HT1080 (cell line): ENCODE data around the gene SIGLEC1. TPM values are rescaled to one million over a fixed set of nuclear protein-coding genes. Genes with fewer than 3 reads are reported as not detected.

ENCODE experiments used
- DNase-seq: peaks from one replicate; pipeline ENCODE4 v3.0.0-alpha.2; 2015; ENCODE audit warnings: low read depth
- total RNA-seq: library from RNA; depleted of rRNA; stranded (reverse); fragments of >200 nt; shearing (Covaris generic); gene quantifications from 2 replicates; pipeline ENCODE4 v1.2.3, GENCODE V29; 2014

SIGLEC1 gene
- total RNA-seq, 1 experiment from 2014 or later = not detected

DNA sequence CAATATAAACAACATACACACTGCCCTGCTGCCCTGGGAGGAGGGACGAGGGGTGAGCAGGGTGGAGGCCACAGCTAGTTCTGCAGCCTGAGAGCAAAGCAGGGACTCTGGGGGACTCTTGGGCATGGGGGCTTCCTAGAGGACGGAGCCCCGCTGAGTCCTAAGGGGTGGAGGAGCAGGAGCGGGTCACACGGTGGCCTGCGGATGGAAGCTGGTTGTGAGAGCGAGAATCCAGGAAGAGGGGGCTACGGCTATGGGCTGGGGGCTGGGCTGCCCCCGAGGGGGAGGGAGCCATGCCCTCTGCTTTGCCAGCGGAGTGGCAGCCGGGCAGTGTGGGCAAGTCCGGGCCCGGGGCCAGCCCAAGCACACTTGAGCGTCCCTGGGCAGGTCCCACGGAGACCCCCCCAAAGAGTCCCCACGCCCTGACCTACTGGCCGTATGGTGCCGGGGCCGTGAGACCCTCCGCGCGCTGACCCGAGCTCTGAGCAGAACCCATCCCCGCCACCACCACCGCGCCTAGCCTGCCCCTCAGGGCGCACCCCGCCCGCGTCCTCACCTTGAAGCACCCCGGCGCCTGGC lies 31.0 kb downstream of the SIGLEC1 start:
- DNase-seq = no peak

DNA sequence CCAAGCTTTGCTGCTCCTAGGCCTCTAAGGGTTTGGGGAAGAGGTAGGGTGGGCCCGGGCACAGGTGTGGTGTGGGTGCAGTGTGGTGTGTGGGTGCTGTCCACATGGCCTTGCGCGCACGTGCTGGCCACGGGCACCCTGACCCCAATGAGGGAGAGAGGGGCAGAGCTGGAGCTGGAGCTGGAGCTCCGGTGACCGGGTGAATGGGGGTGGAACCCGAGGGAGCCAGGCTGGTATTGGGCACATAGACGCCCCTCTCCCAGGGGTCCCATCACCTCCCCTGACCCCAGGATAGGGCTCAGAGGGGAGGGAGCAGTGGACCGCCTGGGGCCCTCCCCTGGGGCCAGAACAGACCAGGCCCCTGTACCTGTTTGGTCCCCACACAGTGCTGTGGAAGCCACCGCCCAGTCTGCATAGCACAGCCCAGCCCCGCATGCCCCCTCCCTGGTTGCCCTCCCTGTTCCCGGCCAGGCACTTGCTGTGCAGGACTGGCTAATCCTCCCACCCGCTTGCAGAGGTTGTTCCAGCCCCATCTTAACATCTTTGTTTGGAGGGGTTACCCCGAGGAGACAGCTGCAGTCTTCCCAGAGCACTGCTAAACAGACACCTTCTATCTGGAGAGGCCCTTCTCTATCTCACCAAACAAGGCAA lies 31.6 kb downstream of the SIGLEC1 start:
- no peak for DNase-seq

DNA sequence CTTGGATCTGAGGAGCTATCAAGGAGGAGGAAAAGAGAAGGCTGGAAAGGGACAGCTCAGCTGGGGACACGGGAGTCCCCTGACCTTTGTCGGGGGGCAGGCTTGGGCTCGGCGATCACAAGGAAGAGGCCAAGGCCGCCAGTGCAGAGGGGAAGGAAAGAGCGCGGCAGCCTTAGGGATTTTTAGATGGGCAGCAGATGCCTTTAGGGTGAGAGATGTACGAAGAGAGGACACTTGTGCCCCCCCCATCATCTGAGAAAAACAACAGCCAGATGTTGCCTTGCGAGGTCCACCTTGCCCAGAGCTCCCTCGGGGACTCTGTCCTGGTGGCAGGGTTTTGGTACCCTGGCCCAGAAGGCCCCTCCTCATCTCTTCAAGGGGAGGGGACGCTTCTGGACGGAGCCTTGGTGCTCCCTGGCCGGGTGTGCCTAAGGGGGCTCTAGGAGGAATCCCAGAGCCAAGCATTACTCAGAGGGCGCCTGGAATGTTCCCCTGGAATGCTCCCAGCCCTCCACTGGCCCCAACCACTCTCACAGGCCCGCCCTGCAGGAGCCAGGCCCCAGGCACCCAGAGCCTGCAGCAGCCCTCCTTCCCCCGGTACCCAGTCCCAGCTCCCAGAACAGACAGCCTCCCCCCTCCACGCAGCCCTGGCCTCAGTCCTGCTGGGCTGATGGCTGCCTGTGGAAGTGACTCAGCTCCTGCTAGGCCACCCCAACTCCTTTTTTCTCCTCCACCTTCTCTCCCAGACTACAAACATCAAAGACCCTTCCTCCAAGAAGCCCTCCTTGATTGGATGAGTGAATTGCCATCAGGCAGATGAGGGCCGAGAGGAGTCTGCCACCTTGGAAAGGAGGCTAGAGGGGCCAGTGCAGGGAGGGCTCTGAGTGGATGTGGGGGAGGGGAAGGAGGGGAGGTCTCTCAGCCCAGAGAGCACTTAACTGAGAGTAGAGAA lies 32.4 kb downstream of the SIGLEC1 start:
- DNase-seq = peak; percentile 50

- DNase-seq = no peak
Measured at GRCh38 chr20:3678856-3679720, 33.3 kb downstream of the SIGLEC1 start.

DNA sequence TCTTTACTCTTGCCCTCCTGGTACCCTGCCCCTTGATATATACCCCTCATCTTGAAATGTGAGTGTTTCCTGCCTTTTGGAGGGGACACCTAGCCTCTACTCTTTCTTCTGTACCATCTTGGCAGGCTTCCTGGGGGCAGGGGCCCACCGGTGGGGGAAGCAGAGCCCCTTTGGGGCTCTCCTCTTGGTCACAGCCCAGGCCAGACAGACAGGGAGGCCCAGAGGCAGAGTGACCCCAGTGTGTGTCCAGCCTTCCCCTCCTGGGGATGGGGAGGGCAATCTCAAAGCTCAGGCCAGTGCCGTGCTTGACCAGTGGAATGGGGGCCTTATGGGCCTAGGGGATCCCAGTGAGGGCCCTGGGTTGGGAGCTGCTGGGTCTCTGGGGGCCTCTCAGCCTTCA lies 34.2 kb downstream of the SIGLEC1 start:
- no peak for DNase-seq

- no peak for DNase-seq
Measured at GRCh38 chr20:3677733-3678132, 34.7 kb downstream of the SIGLEC1 start.

DNA sequence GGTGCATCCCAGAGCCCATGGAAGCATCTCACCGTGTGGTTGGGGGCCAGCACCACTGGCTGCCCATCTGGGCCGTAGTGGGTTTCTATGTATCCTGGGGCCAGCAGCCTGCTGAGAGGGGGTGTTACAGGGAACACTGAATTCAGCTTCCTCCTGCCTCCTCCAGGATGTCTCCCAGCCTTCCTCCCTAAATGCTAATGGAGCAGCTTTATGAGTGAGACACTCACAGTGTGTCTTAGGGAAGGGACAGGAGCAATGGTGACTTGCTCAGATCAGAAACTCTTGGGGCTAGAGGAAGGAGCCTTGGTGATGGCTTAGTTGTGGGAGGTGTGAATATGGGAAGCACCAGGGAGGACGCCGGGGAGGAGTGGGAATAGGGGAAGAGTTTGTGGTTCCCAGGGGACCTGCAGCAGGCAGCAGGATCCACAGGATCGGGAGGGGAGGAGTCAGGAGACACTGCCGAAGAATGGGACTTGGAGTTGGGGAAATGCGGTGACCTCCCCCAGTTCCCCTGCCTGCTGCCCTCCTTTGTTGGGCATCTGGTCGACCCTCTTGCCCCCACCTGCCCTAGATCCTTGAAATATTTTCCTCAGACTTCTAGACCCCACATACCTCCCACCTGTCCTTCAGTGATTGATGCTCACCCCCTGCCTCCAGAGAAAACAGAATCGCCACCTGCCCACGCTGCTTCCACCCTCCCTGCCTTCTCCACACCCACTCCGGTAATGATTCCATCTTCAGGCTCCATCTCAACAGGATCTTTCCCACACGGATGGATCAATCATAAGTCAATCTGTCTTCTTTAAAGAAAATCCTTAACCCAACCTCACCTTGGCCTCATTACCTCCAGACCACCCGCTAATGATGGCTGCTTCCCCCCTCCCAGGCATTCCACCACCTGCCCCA lies 37.2 kb downstream of the SIGLEC1 start:
- no peak for DNase-seq

DNA sequence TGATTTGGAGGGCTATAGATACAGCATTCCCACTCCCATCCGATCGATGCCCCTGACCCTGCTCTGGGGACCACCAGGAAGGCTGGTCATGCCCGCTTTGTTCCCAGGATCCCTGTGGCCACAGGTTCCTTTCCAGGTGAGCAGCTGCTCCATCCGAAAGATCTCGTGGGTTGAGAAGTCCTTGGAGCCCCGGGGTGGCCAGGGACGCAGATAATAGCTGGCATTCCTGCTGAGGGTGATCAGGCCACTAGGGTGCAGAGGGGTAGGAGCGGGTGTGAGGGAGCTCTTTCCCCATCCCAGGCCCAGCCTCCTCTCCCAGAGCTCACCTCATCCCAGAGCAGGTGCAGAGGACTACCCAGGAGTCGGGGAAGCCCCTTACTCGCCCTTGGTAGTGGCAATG lies 38.0 kb downstream of the SIGLEC1 start:
- DNase-seq = no peak

GRCh38 chr20:3673221-3674070 lies 39.0 kb downstream of the SIGLEC1 start:
- no peak for DNase-seq

- DNase-seq = no peak
Measured at GRCh38 chr20:3672547-3673171, 39.7 kb downstream of the SIGLEC1 start.

DNA sequence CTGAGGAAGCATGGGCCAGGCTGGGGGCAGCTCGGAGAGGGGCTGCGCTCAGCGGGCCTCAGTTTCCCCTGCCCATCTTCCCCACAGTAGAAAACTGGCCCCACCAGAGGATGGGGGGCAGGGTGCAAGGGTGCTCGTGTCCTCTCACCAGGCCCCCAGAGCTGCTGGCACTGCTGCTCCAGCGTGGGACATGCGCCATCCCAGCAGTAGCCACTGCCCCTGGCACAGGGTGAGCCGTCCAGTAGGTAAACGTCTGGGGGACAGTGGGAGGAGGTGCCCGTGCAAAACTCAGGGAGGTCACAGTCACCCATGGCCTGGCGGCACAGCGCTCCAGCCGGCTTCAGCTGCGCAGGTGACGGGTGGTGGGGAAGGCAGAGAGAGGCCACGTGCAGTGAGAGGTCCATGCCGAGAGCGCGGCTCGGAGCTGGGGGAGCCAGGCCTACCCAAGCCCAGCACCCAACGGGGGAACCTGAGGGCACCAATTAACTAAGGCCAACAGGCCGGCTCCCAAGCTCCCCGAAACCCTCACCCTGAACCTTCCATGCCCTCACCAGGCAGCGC lies 40.3 kb downstream of the SIGLEC1 start:
- no peak for DNase-seq

DNA sequence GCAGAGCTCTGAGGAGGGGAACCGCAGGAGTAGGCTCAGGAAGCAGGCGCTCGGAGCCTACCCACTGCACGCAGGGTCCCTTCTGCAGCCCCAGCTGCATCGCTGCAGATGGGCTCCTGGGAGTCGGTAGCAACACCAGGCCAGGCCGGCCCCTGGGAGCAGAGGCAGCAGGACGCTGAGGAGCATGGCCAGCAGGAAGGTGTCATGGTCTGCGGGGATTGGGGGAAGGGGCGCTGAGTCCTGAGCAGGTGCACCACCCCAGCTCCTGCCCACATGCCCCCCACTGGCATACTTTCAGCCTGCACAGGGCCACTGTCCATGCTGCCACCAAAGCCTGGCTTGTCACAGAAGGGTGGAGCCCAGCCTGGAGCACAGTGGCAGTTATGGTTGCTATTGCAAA lies 41.5 kb downstream of the SIGLEC1 start:
- DNase-seq = no peak

DNA sequence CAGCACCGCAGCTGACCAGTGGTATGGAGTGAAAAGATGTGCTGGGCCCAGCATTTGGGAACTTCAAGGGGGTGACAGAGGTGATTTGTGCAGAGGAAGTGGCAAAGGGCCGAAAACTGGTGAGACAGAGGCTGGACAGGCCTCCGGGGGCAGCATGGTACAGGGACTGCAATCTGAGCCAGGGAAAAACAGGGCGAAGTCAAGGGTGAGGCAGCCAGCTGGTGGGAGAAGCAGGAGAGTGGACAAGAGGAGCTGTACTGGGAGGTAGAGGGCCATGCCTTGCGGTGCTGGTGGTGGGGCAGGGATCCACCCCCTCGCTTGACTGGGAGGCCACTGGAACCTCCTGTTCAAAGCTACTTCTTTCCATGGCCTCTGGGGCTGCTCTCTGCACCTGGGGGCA lies 41.9 kb downstream of the SIGLEC1 start:
- no peak for DNase-seq

DNA sequence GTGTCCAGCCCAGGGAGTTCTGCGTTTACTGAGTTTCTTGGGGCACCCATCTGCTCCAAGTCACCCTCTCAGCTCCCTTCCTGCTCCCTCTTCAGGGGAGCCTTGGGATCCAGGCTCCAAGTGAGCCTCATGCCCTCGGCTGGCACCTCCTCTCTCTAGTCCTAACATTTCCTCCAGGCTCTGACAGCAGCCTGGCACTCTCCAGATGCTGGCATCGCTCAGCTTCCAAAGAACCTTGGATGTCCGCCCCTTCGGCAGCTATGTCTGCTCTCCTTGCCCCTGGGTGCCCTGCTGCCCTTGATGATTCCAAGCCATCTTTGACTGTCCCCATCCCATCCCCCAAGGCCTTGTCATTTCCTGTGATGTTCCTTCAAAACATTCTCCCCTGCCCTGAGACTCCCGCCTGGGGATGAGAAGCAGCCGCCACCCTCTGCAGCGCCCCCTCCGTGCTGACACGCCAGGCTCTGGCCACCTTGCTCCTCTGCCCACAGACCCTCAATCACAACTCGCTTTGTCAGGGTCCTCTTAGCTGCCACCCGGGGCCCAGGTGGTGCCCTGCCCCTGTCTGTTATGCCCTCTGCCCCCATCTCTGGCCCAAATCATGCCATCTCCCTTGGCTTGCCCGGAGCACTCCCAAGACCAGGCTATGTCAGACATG lies 42.6 kb downstream of the SIGLEC1 start:
- no peak for DNase-seq

- no peak for DNase-seq
Measured at GRCh38 chr20:3667434-3668037, 44.9 kb downstream of the SIGLEC1 start.

DNA sequence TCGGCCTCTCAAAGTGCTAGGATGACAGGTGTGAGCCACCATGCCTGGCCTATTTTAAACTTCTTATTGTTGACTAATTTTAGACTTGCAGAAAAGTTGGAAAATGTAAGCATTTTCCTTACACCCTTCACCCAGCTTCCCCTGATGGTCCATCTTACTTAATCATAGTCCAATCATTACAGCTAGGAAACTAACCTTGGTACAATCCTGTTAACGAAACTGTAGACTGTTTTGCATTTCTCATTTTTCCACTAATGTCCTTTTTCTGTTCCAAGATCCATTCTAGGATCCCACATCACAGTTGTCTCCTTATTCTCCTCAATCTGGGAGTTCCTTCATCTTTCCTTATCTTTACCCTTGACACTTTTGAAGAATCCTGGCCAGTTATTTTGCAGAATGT lies 48.5 kb downstream of the SIGLEC1 start:
- no peak for DNase-seq

DNA sequence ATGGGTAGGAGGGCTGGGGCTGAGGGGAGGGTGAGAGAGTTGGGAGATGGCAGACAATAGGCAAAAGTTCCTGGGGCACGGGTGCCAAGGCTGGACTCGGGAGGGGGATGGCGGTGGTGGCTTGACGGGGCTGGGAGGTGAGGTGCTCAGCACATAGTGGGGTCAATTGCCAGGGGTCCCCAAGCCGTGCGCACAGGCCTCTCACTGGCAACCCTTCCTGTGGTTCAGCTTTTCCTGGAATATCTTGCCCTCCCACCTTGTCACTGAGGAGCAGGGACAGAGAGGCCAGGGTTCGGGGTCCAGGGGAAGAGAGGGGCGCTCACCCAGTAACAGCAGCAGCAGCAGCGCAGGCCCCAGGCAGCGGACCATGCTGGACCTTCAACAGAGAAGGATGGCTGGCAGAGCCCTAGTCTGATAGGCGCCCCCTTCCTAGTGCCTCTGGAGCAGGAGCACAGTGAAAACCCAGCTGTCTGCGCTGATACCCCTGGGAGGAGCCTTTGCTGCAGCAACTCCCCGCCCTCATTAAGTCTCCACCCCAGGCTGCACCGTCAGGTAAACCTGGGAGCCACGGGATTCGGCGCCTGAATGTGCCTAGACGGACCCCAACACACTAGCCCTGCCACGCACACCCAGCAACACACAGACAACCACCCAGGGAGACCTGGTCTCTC lies 49.2 kb downstream of the SIGLEC1 start, which contains the start of gene GFRA4:
GFRA4 (minus strand) TSS at position 369 of the 671 bp plus-strand sequence; CDS start at position 369, 0 bp downstream.
- no peak for DNase-seq
